B cell (primary cell): Measurements from ENCODE around the gene ITGA2B. TPM values are rescaled to one million over a fixed set of nuclear protein-coding genes. Genes with fewer than 3 reads are reported as not detected.
A peak's percentile ranks its signal among the peaks of the same experiment; 100 is the strongest.

Source experiments
- ATAC-seq: fragments of 200-7000 bp; cut with Tn5 transposase; one replicate; pipeline ENCODE4 v1.10.0; 2021; ENCODE audit warnings: low read depth, mild to moderate bottlenecking, moderate number of reproducible peaks, moderate library complexity
- CTCF ChIA-PET: fragments of 350-600 bp; sonication (Branson Sonifier 250); formaldehyde crosslinking; loops from one replicate; lab custom pipeline; 2021; ENCODE audit warnings: antibody characterized with exemption, inconsistent platforms; lab: Charles Lee
- POLR2A ChIA-PET: fragments of 350-600 bp; sonication (Branson Sonifier 250); formaldehyde crosslinking; loops from one replicate; lab custom pipeline; 2021; ENCODE audit warnings: antibody characterized with exemption; lab: Charles Lee
- DNase-seq: peaks from one replicate; pipeline ENCODE4 v3.0.0; 2013
- H2AFZ ChIP-seq: 2 replicates; pipeline ENCODE4 v1.6.1; 2012; ENCODE audit warnings: mild to moderate bottlenecking, low read depth, low read length; ENCODE audit not compliant: insufficient read depth, poor library complexity, severe bottlenecking
- H3K27ac ChIP-seq, 2 donors: 1 replicate in 1 of 2; 2 replicates in 1 of 2; pipeline ENCODE4 v1.5.1; 2012 to 2013; ENCODE audit warnings: low read length in 2 of 2, mild to moderate bottlenecking in 2 of 2, moderate library complexity in 1 of 2
- H3K27me3 ChIP-seq, 4 experiments: fragments of 200-600 bp in 1 of 4; sonication (generic) in 1 of 4; replicated peaks in 1 of 4; 1 replicate in 2 of 4; 2 replicates in 2 of 4; pipeline versions ENCODE4 v1.6.1 to v1.7.0; 2013 to 2016; ENCODE audit warnings: low read length in 3 of 4, mild to moderate bottlenecking in 2 of 4, mixed read lengths in 1 of 4, moderate library complexity in 1 of 4; ENCODE audit not compliant: insufficient read depth in 4 of 4, control insufficient read depth in 3 of 4; ENCODE audit errors: control extremely low read depth in 1 of 4
- H3K36me3 ChIP-seq, 2 experiments: replicated peaks in 1 of 2; 1 replicate in 1 of 2; 2 replicates in 1 of 2; pipeline versions ENCODE4 v1.6.1 to v1.7.1; 2013; ENCODE audit warnings: low read length in 1 of 2; ENCODE audit not compliant: insufficient read depth in 2 of 2, control insufficient read depth in 1 of 2; ENCODE audit errors: control extremely low read depth in 1 of 2, extremely low read depth in 1 of 2
- H3K4me1 ChIP-seq, 2 donors: fragments of 200-600 bp in 1 of 2; sonication (generic) in 1 of 2; 1 replicate in 1 of 2; 2 replicates in 1 of 2; pipeline versions ENCODE4 v1.5.1 to v1.6.1; 2013 to 2017; ENCODE audit warnings: low read length in 2 of 2; ENCODE audit not compliant: control insufficient read depth in 2 of 2, insufficient read depth in 2 of 2
- H3K4me2 ChIP-seq: replicated peaks from 2 replicates; pipeline ENCODE3; 2012; ENCODE audit warnings: mild to moderate bottlenecking, low read depth, low read length; ENCODE audit not compliant: poor library complexity, severe bottlenecking
- H3K4me3 ChIP-seq, 5 experiments: fragments of 200-600 bp in 1 of 5; sonication (generic) in 1 of 5; 1 replicate in 3 of 5; 2 replicates in 2 of 5; pipeline versions ENCODE4 v1.5.1 to v1.7.0; 2011 to 2016; ENCODE audit warnings: low read length in 4 of 5, mild to moderate bottlenecking in 4 of 5, low read depth in 2 of 5, control low read depth in 1 of 5, moderate library complexity in 1 of 5; ENCODE audit not compliant: insufficient read depth in 1 of 5; ENCODE audit errors: control extremely low read depth in 1 of 5, extremely low read depth in 1 of 5
- H3K79me2 ChIP-seq: fragments of 200-600 bp; sonication (generic); one replicate; pipeline ENCODE4 v1.6.0; 2016; ENCODE audit warnings: low read length; ENCODE audit not compliant: control insufficient read depth, insufficient read depth
- H3K9ac ChIP-seq: fragments of 200-600 bp; sonication (generic); 2 replicates; pipeline ENCODE4 v1.6.1; 2017; ENCODE audit warnings: mild to moderate bottlenecking, low read length, moderate library complexity
- H3K9me3 ChIP-seq, 3 donors: one replicate each; pipeline versions ENCODE4 v1.6.1 to v1.7.1; 2013; ENCODE audit warnings: low read length in 2 of 3; ENCODE audit not compliant: control insufficient read depth in 2 of 3, insufficient read depth in 1 of 3; ENCODE audit errors: control extremely low read depth in 1 of 3
- H4K20me1 ChIP-seq: 2 replicates; pipeline ENCODE4 v1.6.0; 2012; ENCODE audit warnings: mild to moderate bottlenecking, low read length; ENCODE audit not compliant: insufficient read depth, control insufficient read depth, poor library complexity, severe bottlenecking
- H3K27ac Mint-ChIP-seq: one replicate; pipeline ENCODE4 v1.8.0; 2021; ENCODE audit warnings: mixed read lengths
- H3K27me3 Mint-ChIP-seq: one replicate; pipeline ENCODE4 v1.8.0; 2021; ENCODE audit warnings: mixed read lengths
- H3K4me1 Mint-ChIP-seq: one replicate; pipeline ENCODE4 v1.8.0; 2021; ENCODE audit warnings: mixed read lengths
- H3K4me3 Mint-ChIP-seq: one replicate; pipeline ENCODE4 v1.8.0; 2021; ENCODE audit warnings: mixed read lengths
- H3K9me3 Mint-ChIP-seq: one replicate; pipeline ENCODE4 v1.8.0; 2022; ENCODE audit warnings: mixed read lengths; ENCODE audit not compliant: insufficient read depth
- EZH2 ChIP-seq: IDR thresholded peaks from 2 replicates; pipeline ENCODE4 v1.6.1; 2012; ENCODE audit warnings: borderline replicate concordance, low read depth, mild to moderate bottlenecking, moderate library complexity, low read length; ENCODE audit not compliant: insufficient read depth, poor library complexity, severe bottlenecking
- WGBS: methylation state at CpG from one replicate; pipeline ENCODE4 v1.1.5; 2013; ENCODE audit warnings: missing lambda C conversion rate; ENCODE audit not compliant: insufficient coverage; 5-methylcytosine and 5-hydroxymethylcytosine counted together
- intact Hi-C: fragments of 100-400 bp; cut with micrococcal nuclease; formaldehyde crosslinking; loops from one replicate; pipeline ENCODE4 v1.10.0; 2022
- polyA plus RNA-seq: library from polyadenylated mRNA; depleted of rRNA; stranded (reverse); fragments of >200 nt; gene quantifications from 2 replicates; pipeline ENCODE4 v1.2.3, GENCODE V29; 2012
- small RNA-seq: library from RNA; depleted of rRNA; stranded (forward); fragments of <200 nt; gene quantifications from one replicate; pipeline ENCODE3, GENCODE V24; 2012; ENCODE audit warnings: low replicate concordance, low read depth; ENCODE audit not compliant: insufficient read length
- total RNA-seq, 2 donors: library from RNA; stranded (reverse); fragments of 120-200 nt in 1 of 2; gene quantifications; 1 replicate in 1 of 2; 2 replicates in 1 of 2; pipeline versions ENCODE4 v1.2.3 to v1.2.4, GENCODE V29; 2013 to 2022
- TF ChIP-seq, protein P1 (sequence below): fragments of 200-600 bp; IDR thresholded peaks from one replicate; pipeline ENCODE4 v1.8.0; 2022; ENCODE audit warnings: antibody characterized with exemption, mild to moderate bottlenecking

The ITGA2B gene
- total and polyA plus RNA-seq, 2 donors (not counting 1 experiment from before 2014, with no cell fraction given) = 0.15 to 0.20 TPM

DNA sequence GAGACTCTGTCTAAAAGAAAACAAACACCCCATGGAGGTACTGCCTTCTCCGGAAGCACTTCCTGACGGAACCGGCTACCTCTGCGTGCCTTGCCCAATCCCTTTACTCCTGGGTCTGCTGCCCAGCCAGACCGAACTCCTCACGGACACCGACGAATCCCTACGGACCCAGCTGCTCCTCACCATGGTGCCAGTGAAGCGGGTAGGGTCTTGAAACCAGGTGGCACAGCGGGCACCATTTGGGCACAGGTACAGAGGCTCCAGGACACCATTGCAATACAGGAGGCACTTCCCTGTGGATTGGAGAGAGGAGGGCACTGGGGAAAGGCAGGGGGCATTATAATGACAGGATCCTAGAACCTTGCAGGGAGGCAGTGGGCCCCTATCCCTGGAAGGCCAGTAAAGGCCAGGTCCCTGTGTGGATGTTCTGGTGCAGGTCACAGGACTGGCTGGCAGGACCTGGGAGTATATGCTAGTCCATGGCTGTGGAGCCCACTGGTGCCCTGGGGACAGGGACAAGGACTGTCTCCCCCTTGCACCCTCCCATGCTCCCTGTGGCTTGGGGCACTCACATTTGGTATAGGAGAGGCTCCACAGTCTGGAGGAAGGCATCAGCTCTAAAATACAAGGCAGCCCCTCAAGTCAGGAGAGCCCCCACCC is 67.1 kb downstream of the ITGA2B start:
- Histone ChIP-seq H3K36me3 (peaks cover 0 to 32% of the 10 kb centered on the region in 2 experiments), H3K9ac (no peak overlapping the region), H3K27me3 (peaks cover 0 to 4% (median 0%) of the 10 kb centered on the region in 4 experiments), H2AFZ (no peak overlapping the region), H3K27ac (no peak overlapping the region), H3K4me3 (no peak overlapping the region), H3K79me2 (peaks cover 11% of the 10 kb centered on the region), H4K20me1 (peaks cover 12% of the 10 kb centered on the region), H3K9me3 (no peaks in the 10 kb centered on the region), H3K4me2 (no peak overlapping the region), H3K4me1 (peaks cover 9 to 30% of the 10 kb centered on the region in 2 donors)
- CTCF ChIA-PET = interaction anchor here (2.0 kb wide), 1 partner anchor 23 kb away, joined by 7 read pairs; the partner anchor contains the start of gene GRN
- Mint-ChIP-seq H3K27ac (no peak overlapping the region), H3K4me3 (peak overlapping the region; percentile 23), H3K4me1 (peaks cover 26% of the 10 kb centered on the region), H3K9me3 (peaks cover 2% of the 10 kb centered on the region), H3K27me3 (peaks cover 4% of the 10 kb centered on the region)
- no peak for DNase-seq
- WGBS = 98% methylated on average over 11 of the region's 11 CpGs
- ATAC-seq = no peak
- POLR2A ChIA-PET = no interaction called here
- TF ChIP-seq, protein P1, sequence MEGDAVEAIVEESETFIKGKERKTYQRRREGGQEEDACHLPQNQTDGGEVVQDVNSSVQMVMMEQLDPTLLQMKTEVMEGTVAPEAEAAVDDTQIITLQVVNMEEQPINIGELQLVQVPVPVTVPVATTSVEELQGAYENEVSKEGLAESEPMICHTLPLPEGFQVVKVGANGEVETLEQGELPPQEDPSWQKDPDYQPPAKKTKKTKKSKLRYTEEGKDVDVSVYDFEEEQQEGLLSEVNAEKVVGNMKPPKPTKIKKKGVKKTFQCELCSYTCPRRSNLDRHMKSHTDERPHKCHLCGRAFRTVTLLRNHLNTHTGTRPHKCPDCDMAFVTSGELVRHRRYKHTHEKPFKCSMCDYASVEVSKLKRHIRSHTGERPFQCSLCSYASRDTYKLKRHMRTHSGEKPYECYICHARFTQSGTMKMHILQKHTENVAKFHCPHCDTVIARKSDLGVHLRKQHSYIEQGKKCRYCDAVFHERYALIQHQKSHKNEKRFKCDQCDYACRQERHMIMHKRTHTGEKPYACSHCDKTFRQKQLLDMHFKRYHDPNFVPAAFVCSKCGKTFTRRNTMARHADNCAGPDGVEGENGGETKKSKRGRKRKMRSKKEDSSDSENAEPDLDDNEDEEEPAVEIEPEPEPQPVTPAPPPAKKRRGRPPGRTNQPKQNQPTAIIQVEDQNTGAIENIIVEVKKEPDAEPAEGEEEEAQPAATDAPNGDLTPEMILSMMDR = no peak
- TF ChIP-seq EZH2 = no peak
- intact Hi-C loops = no loop called here

Small RNA genes lying within 50 kb of the gene (small RNA-seq; reads per million reads assigned to genes)
- not detected for gene RN7SL258P

Other genes with a start within 250 kb of the ITGA2B start
- 2.7 and 3.2 TPM in 2 replicates for gene HROB, start 247.7 kb downstream of the ITGA2B start, total RNA-seq
- gene HROB, start 247.7 kb downstream of the ITGA2B start, polyA plus RNA-seq = 1.0 TPM in 2 replicates
- not detected in 2 replicates for gene ASB16, start 218.9 kb downstream of the ITGA2B start, total RNA-seq
- not detected in 2 replicates for gene ASB16, start 218.9 kb downstream of the ITGA2B start, polyA plus RNA-seq
- 50.9 and 52.3 TPM in 2 replicates for gene TMUB2, start 202.7 kb downstream of the ITGA2B start, total RNA-seq
- 95.0 and 114 TPM in 2 replicates for gene TMUB2, start 202.7 kb downstream of the ITGA2B start, polyA plus RNA-seq
- gene ATXN7L3, start 189.8 kb downstream of the ITGA2B start, total RNA-seq = 107 and 119 TPM in 2 replicates
- 63.6 and 76.3 TPM in 2 replicates for gene ATXN7L3, start 189.8 kb downstream of the ITGA2B start, polyA plus RNA-seq
- 179 and 181 TPM in 2 replicates for gene UBTF, start 170.0 kb downstream of the ITGA2B start, total RNA-seq
- 43.1 and 53.4 TPM in 2 replicates for gene UBTF, start 170.0 kb downstream of the ITGA2B start, polyA plus RNA-seq
- gene SLC4A1, start 121.5 kb downstream of the ITGA2B start, total RNA-seq = 0.22 and 1.9 TPM in 2 replicates
- 0.09 TPM in 1 of 2 replicates, not detected in the other for gene SLC4A1, start 121.5 kb downstream of the ITGA2B start, polyA plus RNA-seq
- not detected in 2 replicates for gene RUNDC3A, start 81.0 kb downstream of the ITGA2B start, total RNA-seq
- 0.07 and 0.19 TPM in 2 replicates for gene RUNDC3A, start 81.0 kb downstream of the ITGA2B start, polyA plus RNA-seq
- gene SLC25A39, start 64.8 kb downstream of the ITGA2B start, total RNA-seq = 86.6 and 88.4 TPM in 2 replicates
- gene SLC25A39, start 64.8 kb downstream of the ITGA2B start, polyA plus RNA-seq = 142 and 160 TPM in 2 replicates
- 185 and 187 TPM in 2 replicates for gene GRN, start 44.3 kb downstream of the ITGA2B start, total RNA-seq
- gene GRN, start 44.3 kb downstream of the ITGA2B start, polyA plus RNA-seq = 144 and 226 TPM in 2 replicates
- gene FAM171A2, start 25.8 kb downstream of the ITGA2B start, total RNA-seq = 0.69 and 1.00 TPM in 2 replicates
- 0.13 and 0.18 TPM in 2 replicates for gene FAM171A2, start 25.8 kb downstream of the ITGA2B start, polyA plus RNA-seq
- gene GPATCH8, start 113.8 kb upstream of the ITGA2B start, total RNA-seq = 83.4 and 105 TPM in 2 replicates
- gene GPATCH8, start 113.8 kb upstream of the ITGA2B start, polyA plus RNA-seq = 26.3 and 28.3 TPM in 2 replicates
- 2.3 and 2.5 TPM in 2 replicates for gene FZD2, start 167.8 kb upstream of the ITGA2B start, total RNA-seq
- gene FZD2, start 167.8 kb upstream of the ITGA2B start, polyA plus RNA-seq = 1.1 and 1.6 TPM in 2 replicates